Small intestine (tissue), 7 donors: ENCODE results near the gene BABAM1. TPM values are rescaled to one million over a fixed set of nuclear protein-coding genes. Genes with fewer than 3 reads are reported as not detected.

Experiments used
- DNase-seq, 2 donors: peaks; one replicate each; pipeline versions ENCODE4 v3.0.0 to v3.0.0-alpha.2; 2013
- FAIRE-seq: peaks from 2 replicates; lab custom pipeline; 2012; peaks lifted over from hg19 to GRCh38; lab: Jason Lieb, UNC
- H3K27ac ChIP-seq, 3 donors: one replicate each; pipeline ENCODE4 v1.5.1; 2013; ENCODE audit warnings: low read length in 2 of 3, mild to moderate bottlenecking in 2 of 3, control low read depth in 1 of 3, inconsistent platforms in 1 of 3, low read depth in 1 of 3, moderate library complexity in 1 of 3
- H3K27me3 ChIP-seq, 3 donors: one replicate each; pipeline ENCODE4 v1.6.1; 2013; ENCODE audit warnings: low read length in 3 of 3, inconsistent platforms in 1 of 3; ENCODE audit not compliant: control insufficient read depth in 3 of 3, insufficient read depth in 3 of 3
- H3K36me3 ChIP-seq, 3 donors: one replicate each; pipeline ENCODE4 v1.6.1; 2013; ENCODE audit warnings: low read length in 3 of 3, inconsistent platforms in 1 of 3, low read depth in 1 of 3, mild to moderate bottlenecking in 1 of 3, moderate library complexity in 1 of 3; ENCODE audit not compliant: control insufficient read depth in 3 of 3, insufficient read depth in 2 of 3
- H3K4me1 ChIP-seq, 3 donors: one replicate each; pipeline ENCODE4 v1.6.1; 2013; ENCODE audit warnings: low read length in 2 of 3, inconsistent platforms in 1 of 3, low read depth in 1 of 3, mild to moderate bottlenecking in 1 of 3, moderate library complexity in 1 of 3; ENCODE audit not compliant: control insufficient read depth in 3 of 3, insufficient read depth in 2 of 3
- H3K4me3 ChIP-seq, 3 donors: one replicate each; pipeline ENCODE4 v1.5.1; 2013; ENCODE audit warnings: low read length in 3 of 3, control low read depth in 1 of 3, inconsistent platforms in 1 of 3, low read depth in 1 of 3, mild to moderate bottlenecking in 1 of 3, moderate library complexity in 1 of 3
- H3K9me3 ChIP-seq, 2 donors: one replicate each; pipeline ENCODE4 v1.6.1; 2013; ENCODE audit warnings: low read depth in 1 of 2, low read length in 1 of 2; ENCODE audit not compliant: control insufficient read depth in 2 of 2, insufficient read depth in 1 of 2
- WGBS, 3 donors: extraction: QIAGEN DNeasy Blood & Tissue Kit; methylation state at CpG; one replicate each; pipeline ENCODE4 v1.1.7; 2013; 5-methylcytosine and 5-hydroxymethylcytosine counted together
- polyA plus RNA-seq, 4 donors: library from polyadenylated mRNA; stranded (reverse) in 3 of 4; unstranded in 1 of 4; fragments of 200-250 nt in 3 of 4; fragments of 120-200 nt in 1 of 4; gene quantifications; one replicate each; pipeline versions ENCODE4 v1.2.1 to v1.2.3, GENCODE V29; 2013
- donor health status: healthy with polysubstance abuse.
- donor health status: control.
- donor health status: control.
- donor health status: Bipolar disorder and iron deficiency.
- donor health status: healthy.

Gene BABAM1
- polyA plus RNA-seq, 4 donors: 68.9 to 82.7 (median 75.3) TPM

GRCh38 chr19:17296976-17297375 is 29.7 kb downstream of the BABAM1 start:
- DNase-seq (no peak), FAIRE-seq (no peak)
- Histone ChIP-seq H3K9me3 (peaks cover 0 to 3% of the 10 kb centered on the region in 2 donors), H3K4me3 (no peak overlapping the region), H3K36me3 (peaks cover 0 to 17% (median 0%) of the 10 kb centered on the region in 3 donors), H3K27me3 (no peaks in the 10 kb centered on the region), H3K4me1 (peaks cover 0 to 2% (median 0%) of the 10 kb centered on the region in 3 donors), H3K27ac (no peak overlapping the region)
- WGBS, 3 donors: 91 to 96% (median 94%) methylated on average over 6 of the region's 6 CpGs

GRCh38 chr19:17300992-17301619 is 33.9 kb downstream of the BABAM1 start:
- DNase-seq: no peak
- H3K9me3 ChIP-seq: no peaks in the 10 kb centered on the region
- no peak overlapping the region for H3K27ac ChIP-seq
- no peak for FAIRE-seq
- WGBS, 3 donors: 95 to 96% (median 95%) methylated on average over 45 to 51 of the region's 51 CpGs
- H3K36me3 ChIP-seq: peaks cover 0 to 4% (median 0%) of the 10 kb centered on the region in 3 donors
- no peaks in the 10 kb centered on the region for H3K27me3 ChIP-seq
- H3K4me1 ChIP-seq: peaks cover 5 to 19% (median 7%) of the 10 kb centered on the region in 3 donors
- no peak overlapping the region for H3K4me3 ChIP-seq

- peaks cover 5 to 22% (median 7%) of the 10 kb centered on the region in 3 donors for H3K4me1 ChIP-seq
- H3K4me3 ChIP-seq: peak overlapping the region; percentile 54 to 70 (median 60)
- H3K27me3 ChIP-seq: no peaks in the 10 kb centered on the region
- whole genome bisulfite sequencing, 3 donors: 18 to 25% (median 21%) methylated on average over 16 to 29 of the region's 29 CpGs
- no peaks in the 10 kb centered on the region for H3K9me3 ChIP-seq
- FAIRE-seq: no peak
- H3K27ac ChIP-seq: peak overlapping the region in 1 of 3 donors; percentile 40
- peaks cover 0 to 4% (median 0%) of the 10 kb centered on the region in 3 donors for H3K36me3 ChIP-seq
- peak in 1 of 2 donors; percentile 28 for DNase-seq
These were observed 35.3 kb downstream of the BABAM1 start for GRCh38 chr19:17302391-17303166.

- Histone ChIP-seq H3K4me3 (peak within 1 kb of the TSS; percentile 54 to 70 (median 60)), H3K4me1 (peaks cover 5 to 22% (median 7%) of the 10 kb centered on the region in 3 donors), H3K9me3 (no peaks in the 10 kb centered on the region), H3K27me3 (no peaks in the 10 kb centered on the region), H3K36me3 (peaks cover 0 to 4% (median 0%) of the 10 kb centered on the region in 3 donors), H3K27ac (peak within 1 kb of the TSS in 1 of 3 donors; percentile 40)
- peak; percentile 92 to 96 for DNase-seq
- 2 to 3% (median 2%) methylated on average over 41 to 52 of the region's 52 CpGs for WGBS, 3 donors
- FAIRE-seq: no peak
These were observed 36.1 kb downstream of the BABAM1 start, which contains the start of gene ABHD8 for GRCh38 chr19:17303167-17303939. Gene ABHD8, minus strand, starts transcription at chr19:17303425. Its CDS starts 1,809 bp downstream, at chr19:17301616.

GRCh38 chr19:17303940-17304267 is 36.7 kb downstream of the BABAM1 start:
- DNase-seq (no peak), FAIRE-seq (no peak)
- no peak overlapping the region for H3K4me3 ChIP-seq
- no peaks in the 10 kb centered on the region for H3K27me3 ChIP-seq
- peaks cover 0 to 4% (median 0%) of the 10 kb centered on the region in 3 donors for H3K36me3 ChIP-seq
- no peak overlapping the region for H3K27ac ChIP-seq
- no peaks in the 10 kb centered on the region for H3K9me3 ChIP-seq
- H3K4me1 ChIP-seq: peaks cover 5 to 22% (median 7%) of the 10 kb centered on the region in 3 donors
- WGBS, 3 donors: 61 to 75% (median 72%) methylated on average over 12 of the region's 12 CpGs

- Histone ChIP-seq H3K9me3 (no peaks in the 10 kb centered on the region), H3K27me3 (no peaks in the 10 kb centered on the region), H3K4me3 (no peak overlapping the region), H3K27ac (peak overlapping the region; percentile 41 to 89 (median 52)), H3K4me1 (peaks cover 5 to 22% (median 7%) of the 10 kb centered on the region in 3 donors), H3K36me3 (peaks cover 0 to 4% (median 0%) of the 10 kb centered on the region in 3 donors)
- DNase-seq (no peak), FAIRE-seq (no peak)
- WGBS, 3 donors: 54 to 65% (median 65%) methylated on average over 12 of the region's 12 CpGs
These were observed 37.4 kb downstream of the BABAM1 start for GRCh38 chr19:17304386-17305215.

GRCh38 chr19:17305216-17305516 is 37.9 kb downstream of the BABAM1 start:
- FAIRE-seq (no peak), DNase-seq (no peak)
- 0 to 1% (median 0%) methylated on average over 7 of the region's 7 CpGs for WGBS, 3 donors
- no peaks in the 10 kb centered on the region for H3K9me3 ChIP-seq
- peaks cover 5 to 24% (median 7%) of the 10 kb centered on the region in 3 donors for H3K4me1 ChIP-seq
- peaks cover 0 to 4% (median 0%) of the 10 kb centered on the region in 3 donors for H3K36me3 ChIP-seq
- peak overlapping the region in 1 of 3 donors; percentile 91 for H3K4me3 ChIP-seq
- H3K27ac ChIP-seq: peak overlapping the region; percentile 41 to 89 (median 52)
- no peaks in the 10 kb centered on the region for H3K27me3 ChIP-seq
